Activated CD8-positive, alpha-beta memory T cell treated with anti-CD3 and anti-CD28 coated beads, Interleukin-2, amount 50 U/mL, for 24 hours (primary cell): ENCODE measurements around the gene PLCXD1.
"Not testable (repeated sequence)": the region's sequence is repeated elsewhere in the genome, so short reads cannot be mapped to it uniquely, and the experiment has no call there.

ENCODE experiments used
- DNase-seq: peaks from one replicate; pipeline ENCODE4 v3.0.0-alpha.2; 2020; ENCODE audit errors: extremely low read depth

PLCXD1 gene

GRCh38 chrX:350148-350533 is 69.0 kb downstream of the PLCXD1 start:
- DNase-seq, result no peak

- no peak for DNase-seq
Observed at GRCh38 chrX:350534-351323, 69.5 kb downstream of the PLCXD1 start.

DNA sequence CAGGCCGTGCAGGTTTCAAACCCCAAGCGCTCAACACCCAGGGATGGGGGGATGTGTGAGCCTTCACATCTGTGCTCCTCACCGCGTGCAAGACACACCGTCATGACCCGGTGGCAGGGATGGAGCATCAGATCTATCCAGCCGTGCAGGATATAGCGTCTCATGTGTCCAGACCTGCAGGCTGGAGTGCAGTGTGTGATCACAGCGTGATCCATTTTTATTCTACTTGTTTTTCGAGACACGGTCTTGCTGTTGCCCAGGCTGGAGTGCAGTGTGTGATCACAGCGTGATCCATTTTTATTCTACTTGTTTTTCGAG is 70.1 kb downstream of the PLCXD1 start:
- not testable (repeated sequence) for DNase-seq

- DNase-seq, result no peak
Observed at GRCh38 chrX:351736-352135, 70.6 kb downstream of the PLCXD1 start.

DNA sequence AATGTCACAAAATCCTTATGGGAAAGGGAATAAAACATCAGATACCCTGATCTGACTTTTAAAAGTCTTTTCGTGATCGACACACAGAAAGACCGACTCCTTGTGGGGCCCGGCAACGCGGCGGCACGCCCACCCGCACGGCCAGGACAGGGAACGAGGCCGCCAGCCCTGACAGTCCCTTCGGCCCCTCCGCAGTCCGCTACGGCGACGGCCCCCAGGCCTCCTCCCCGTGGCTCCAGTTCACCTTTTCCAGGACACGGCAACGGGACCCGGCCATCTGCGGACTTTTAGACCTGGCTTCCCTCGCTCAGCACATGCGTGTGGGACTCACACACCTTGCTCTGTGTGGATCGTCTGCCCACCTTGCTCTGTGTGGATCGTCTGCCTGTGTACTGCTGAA is 71.0 kb downstream of the PLCXD1 start:
- DNase-seq, result no peak

- no peak for DNase-seq
Observed at GRCh38 chrX:352582-353314, 71.6 kb downstream of the PLCXD1 start.
